Bronchial epithelial cell (primary cell): ENCODE measurements around the gene CYFIP2. TPM values are rescaled to one million over a fixed set of nuclear protein-coding genes. Genes with fewer than 3 reads are reported as not detected.

Experiments
- DNase-seq: peaks from one replicate; pipeline ENCODE4 v3.0.0-alpha.2; 2010; ENCODE audit warnings: low read depth
- FAIRE-seq: peaks from 2 replicates; lab custom pipeline; 2011; peaks lifted over from hg19 to GRCh38; lab: Jason Lieb, UNC
- H3K27me3 ChIP-seq: 2 replicates; pipeline ENCODE4 v1.5.1; 2011; ENCODE audit warnings: low read length; ENCODE audit not compliant: control insufficient read depth, insufficient read depth
- H3K36me3 ChIP-seq: 2 replicates; pipeline ENCODE4 v1.5.1; 2011; ENCODE audit warnings: low read length; ENCODE audit not compliant: control insufficient read depth, insufficient read depth
- H3K4me3 ChIP-seq: 2 replicates; pipeline ENCODE4 v1.5.1; 2011; ENCODE audit warnings: mild to moderate bottlenecking, low read depth, low read length, control low read depth
- CTCF ChIP-seq: IDR thresholded peaks from 2 replicates; pipeline ENCODE4 v1.5.1; 2011; ENCODE audit warnings: mild to moderate bottlenecking, moderate library complexity, low read length, control low read depth, inconsistent platforms; ENCODE audit not compliant: insufficient read depth, severe bottlenecking
- total RNA-seq: library from RNA; depleted of rRNA; stranded (reverse); fragments of >200 nt; gene quantifications from 2 replicates; pipeline ENCODE4 v1.2.1, GENCODE V29; 2014

The CYFIP2 gene
- total RNA-seq, 1 donor from 2014 or later, result 3.9 TPM

DNA sequence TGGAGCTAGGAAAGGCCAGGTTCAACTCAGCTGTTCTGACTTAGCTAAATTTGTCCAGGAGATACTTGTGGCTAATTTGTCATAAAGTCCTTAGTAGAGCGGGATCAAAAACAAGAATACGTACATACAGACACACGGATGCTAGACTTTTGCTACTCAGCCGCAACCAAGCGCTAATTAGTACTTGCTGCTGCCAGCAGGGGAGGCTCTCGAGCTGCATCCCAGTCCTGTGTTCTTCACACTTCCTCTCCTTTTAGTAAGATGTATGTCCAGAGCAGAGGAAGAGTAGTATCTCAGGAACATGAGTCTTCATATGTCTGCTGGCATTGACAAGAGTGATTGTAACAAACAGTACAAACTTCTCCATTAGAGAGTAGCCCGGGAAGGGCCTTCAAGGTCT, 58.3 kb downstream of the CYFIP2 start:
- Histone ChIP-seq H3K36me3 (no peaks in the 10 kb centered on the region), H3K27me3 (no peaks in the 10 kb centered on the region), H3K4me3 (no peak overlapping the region)
- FAIRE-seq (no peak), DNase-seq (no peak)
- TF ChIP-seq CTCF, result no peak

GRCh38 chr5:157326440-157327005, 60.6 kb downstream of the CYFIP2 start:
- Histone ChIP-seq H3K36me3 (no peaks in the 10 kb centered on the region), H3K4me3 (no peak overlapping the region), H3K27me3 (no peaks in the 10 kb centered on the region)
- DNase-seq (no peak), FAIRE-seq (no peak)
- TF ChIP-seq CTCF, result no peak

DNA sequence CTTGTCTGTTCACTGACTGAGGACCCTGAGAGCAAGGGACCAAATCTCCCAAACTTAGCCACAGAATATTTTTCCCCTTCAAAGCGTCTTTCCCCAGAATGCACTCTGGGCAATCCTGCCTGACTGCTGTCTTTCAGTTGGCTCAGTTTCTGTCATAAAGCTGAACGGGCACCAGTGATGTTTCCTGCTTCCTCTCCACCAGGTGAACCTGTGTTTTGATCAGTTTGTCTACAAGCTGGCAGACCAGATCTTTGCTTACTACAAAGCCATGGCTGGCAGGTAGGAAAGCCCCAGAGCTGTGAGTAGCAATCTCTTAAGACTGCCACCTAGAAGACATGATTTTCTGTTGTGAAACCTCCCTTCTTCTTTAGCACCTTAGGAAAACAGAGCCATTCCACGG, 61.8 kb downstream of the CYFIP2 start:
- Histone ChIP-seq H3K36me3 (no peaks in the 10 kb centered on the region), H3K4me3 (no peak overlapping the region), H3K27me3 (no peaks in the 10 kb centered on the region)
- FAIRE-seq (peak; percentile 40), DNase-seq (no peak)
- no peak for TF ChIP-seq CTCF

- Histone ChIP-seq H3K4me3 (no peak overlapping the region), H3K27me3 (no peaks in the 10 kb centered on the region), H3K36me3 (no peaks in the 10 kb centered on the region)
- FAIRE-seq, result peak; percentile 28
- peak; percentile 58 for DNase-seq
- peak; percentile 97 for TF ChIP-seq CTCF
Measured at GRCh38 chr5:157328277-157328912, 62.5 kb downstream of the CYFIP2 start.

DNA sequence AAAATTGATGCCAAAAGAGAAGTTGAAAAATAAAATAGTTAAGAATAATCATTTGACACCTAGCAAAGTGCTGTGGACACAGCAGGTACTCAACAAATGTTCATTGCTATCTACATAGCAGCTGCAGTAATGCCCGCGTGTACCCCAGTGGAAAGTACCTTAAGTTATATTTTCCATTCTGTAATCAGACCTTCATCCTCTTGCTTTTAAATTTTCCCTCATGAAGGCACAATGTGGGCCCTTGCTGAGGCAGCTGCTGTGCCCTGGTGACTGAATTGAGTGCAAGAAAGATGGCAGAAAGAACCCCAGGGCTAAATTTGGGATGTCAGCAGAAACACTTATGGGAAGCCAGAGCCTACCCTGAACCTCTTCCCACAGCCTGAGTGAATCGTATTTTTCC, 65.9 kb downstream of the CYFIP2 start:
- no peaks in the 10 kb centered on the region for H3K27me3 ChIP-seq
- FAIRE-seq, result no peak
- no peak for DNase-seq
- no peak for TF ChIP-seq CTCF
- H3K4me3 ChIP-seq, result no peak overlapping the region
- no peaks in the 10 kb centered on the region for H3K36me3 ChIP-seq
